ENCODE measurements around the gene COL6A1.

- no peak for TF ChIP-seq REST (IDR thresholded peaks at IDR 0.05; ENCODE audit: insufficient read depth in 1 of 2, low read depth in 2 of 2, low read length in 2 of 2)
- TF ChIP-seq POLR2AphosphoS5 (IDR thresholded peaks at IDR 0.05; ENCODE audit: low read depth, low read length) = no peak
- no peak for TF ChIP-seq SIN3A (IDR thresholded peaks at IDR 0.05; ENCODE audit: borderline replicate concordance, insufficient read depth, low read length)
- TF ChIP-seq TAF1 (IDR thresholded peaks at IDR 0.05; ENCODE audit: borderline replicate concordance, insufficient read depth, low read length) = no peak
Observed at GRCh38 chr21:46036696-46037330, 55.2 kb downstream of the COL6A1 start.

All from PFSK-1 (cell line).